HG03025 (cell line): Measurements from ENCODE around the gene PSAP.
A peak's percentile ranks its signal among the peaks of the same experiment; 100 is the strongest.

Experiments used
- ATAC-seq: cut with Tn5 transposase; IDR thresholded peaks from one replicate; pipeline ENCODE4 v1.9.1; 2021; ENCODE audit warnings: mild to moderate bottlenecking, moderate library complexity; ENCODE audit not compliant: unreplicated experiment, low FRiP score

PSAP gene

DNA sequence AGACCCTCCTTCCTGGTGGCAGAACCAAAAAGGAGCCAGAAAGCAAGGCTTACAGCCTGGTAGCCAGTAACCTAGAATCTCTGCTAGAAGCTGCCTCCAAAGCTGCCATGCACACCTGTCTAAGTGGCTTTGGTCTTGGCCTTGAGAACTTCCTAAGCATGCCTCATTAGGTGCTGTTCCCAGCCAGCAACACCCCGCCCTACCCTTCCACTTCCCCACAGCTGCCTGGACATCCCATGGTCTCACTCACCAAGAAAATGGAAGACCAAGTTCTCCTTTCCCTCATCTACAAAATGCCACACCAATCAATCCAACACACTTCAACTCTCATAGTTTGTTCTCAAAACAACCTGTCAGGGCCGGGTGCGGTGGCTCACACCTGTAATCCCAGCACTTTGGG lies 4.2 kb downstream of the PSAP start:
- ATAC-seq = no peak

DNA sequence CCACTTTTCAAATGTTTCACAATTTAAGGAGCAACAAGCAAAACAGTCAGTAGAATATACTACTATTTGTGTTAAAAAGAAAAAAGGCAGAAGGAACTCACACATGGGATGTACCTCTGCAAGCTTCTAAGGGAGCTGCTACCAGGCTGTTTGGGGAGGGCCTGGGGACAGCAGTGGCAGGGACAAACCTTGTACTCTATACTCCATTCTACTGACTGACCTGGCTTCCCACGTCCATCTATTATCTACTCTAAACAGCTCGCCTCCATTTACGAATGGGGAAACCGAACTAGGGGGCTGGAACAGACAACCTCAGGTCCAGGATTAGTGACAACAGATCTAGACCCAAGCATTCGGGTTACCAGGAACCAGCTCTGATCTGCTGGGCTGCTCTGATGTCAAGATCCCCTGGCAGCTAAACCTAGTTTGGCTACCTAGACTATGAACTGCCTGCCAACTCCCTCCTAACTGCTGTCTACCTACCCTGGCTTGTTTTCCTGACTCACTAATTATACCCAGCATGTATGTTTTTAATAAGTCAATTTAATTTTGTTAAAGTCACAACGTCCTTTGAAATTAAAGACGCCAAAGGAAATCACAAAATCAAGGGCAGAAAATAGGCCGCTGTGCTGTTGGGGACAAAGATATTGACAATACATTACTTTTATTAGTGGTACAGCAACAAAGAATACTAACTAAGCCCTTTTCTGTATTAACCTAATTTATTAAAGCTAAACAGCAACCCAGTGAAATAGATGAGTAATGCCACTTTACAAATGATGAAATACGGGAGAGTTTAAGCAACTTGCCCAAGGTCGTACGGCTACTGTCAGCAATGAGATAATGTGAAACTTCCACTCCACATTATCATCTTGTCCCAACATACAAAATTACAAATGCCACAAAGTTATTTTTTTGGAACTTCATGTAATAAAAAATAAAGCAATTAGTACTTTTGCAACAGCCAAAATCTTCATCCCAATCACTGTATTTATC lies 5.3 kb downstream of the PSAP start:
- ATAC-seq = no peak

GRCh38 chr10:71844695-71845094 lies 6.4 kb downstream of the PSAP start:
- no peak for ATAC-seq

DNA sequence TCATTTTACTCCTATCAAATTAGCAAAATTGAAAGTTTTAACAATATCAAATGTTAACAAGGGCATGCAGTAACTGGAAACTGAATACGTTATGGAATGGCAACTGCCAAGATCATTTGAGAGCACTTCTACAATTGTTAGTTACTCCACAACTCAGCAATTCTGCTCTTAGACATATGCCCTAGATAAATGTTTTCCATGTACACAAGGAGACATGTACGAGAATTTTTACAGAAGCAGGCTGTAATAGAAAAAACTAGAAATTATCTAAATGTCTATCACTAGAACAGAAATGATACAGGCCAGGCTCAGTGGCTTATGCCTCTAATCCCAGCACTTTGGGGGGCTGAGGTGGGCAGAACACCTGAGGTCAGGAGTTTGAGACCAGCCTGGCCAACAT lies 7.0 kb downstream of the PSAP start:
- no peak for ATAC-seq

DNA sequence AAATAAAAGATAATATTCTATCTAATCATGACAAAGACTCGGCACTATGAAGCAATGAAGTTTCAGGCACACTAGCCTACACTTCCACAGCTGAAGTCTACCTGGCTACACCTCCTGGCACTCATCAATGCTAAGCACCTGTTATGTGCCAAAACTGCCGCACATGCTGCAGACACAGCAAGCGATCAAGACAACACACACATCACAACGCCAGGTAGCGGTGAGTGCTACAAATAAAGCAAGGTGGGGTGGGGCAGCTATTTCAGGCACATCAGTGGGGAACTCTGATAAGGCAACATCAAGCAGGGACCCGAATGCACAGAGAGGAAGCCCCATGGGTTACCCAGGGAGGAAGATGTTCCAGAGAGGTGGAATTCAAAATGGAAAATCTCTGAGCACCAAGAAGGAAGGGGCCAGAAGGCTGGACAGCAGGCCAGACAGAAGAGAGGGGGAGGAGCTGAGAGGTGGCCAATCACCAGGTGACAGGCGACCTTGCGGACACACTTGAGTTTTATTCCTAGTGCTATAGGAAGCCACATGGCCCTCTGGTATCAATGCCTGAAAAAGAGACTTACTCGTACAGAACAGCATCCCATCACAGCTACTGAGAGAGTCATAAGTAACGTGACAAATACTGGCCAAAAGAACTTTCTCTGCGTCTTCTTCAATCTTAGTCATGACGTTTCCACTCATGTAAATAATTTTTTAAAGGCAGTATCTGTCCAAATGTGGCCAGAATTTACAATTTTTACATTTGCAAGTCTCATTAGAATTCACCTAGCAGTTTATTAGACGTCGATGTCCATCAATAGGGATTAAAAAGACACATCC lies 8.0 kb downstream of the PSAP start:
- ATAC-seq = no peak

DNA sequence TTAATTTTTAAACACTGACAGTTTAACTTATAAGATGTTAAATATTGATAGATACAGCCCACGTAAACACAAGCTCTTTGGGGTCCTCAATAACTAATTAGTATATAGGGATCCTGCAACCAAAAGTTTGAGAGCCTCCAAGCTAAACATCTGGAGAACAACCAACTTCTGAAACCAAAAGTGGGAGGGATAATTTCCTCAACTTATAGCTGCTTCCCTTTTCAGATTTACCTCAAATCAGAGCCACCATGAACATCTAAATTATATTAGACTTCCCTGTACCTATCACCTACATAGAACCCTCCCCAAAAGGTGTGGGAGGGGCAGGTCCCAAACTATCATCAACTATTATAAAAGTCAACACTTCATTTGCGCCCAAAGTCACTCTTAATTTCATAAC lies 8.6 kb downstream of the PSAP start:
- ATAC-seq = no peak

GRCh38 chr10:71840958-71841335 lies 10.1 kb downstream of the PSAP start:
- ATAC-seq = no peak

GRCh38 chr10:71840177-71840957 lies 10.7 kb downstream of the PSAP start:
- ATAC-seq = no peak

DNA sequence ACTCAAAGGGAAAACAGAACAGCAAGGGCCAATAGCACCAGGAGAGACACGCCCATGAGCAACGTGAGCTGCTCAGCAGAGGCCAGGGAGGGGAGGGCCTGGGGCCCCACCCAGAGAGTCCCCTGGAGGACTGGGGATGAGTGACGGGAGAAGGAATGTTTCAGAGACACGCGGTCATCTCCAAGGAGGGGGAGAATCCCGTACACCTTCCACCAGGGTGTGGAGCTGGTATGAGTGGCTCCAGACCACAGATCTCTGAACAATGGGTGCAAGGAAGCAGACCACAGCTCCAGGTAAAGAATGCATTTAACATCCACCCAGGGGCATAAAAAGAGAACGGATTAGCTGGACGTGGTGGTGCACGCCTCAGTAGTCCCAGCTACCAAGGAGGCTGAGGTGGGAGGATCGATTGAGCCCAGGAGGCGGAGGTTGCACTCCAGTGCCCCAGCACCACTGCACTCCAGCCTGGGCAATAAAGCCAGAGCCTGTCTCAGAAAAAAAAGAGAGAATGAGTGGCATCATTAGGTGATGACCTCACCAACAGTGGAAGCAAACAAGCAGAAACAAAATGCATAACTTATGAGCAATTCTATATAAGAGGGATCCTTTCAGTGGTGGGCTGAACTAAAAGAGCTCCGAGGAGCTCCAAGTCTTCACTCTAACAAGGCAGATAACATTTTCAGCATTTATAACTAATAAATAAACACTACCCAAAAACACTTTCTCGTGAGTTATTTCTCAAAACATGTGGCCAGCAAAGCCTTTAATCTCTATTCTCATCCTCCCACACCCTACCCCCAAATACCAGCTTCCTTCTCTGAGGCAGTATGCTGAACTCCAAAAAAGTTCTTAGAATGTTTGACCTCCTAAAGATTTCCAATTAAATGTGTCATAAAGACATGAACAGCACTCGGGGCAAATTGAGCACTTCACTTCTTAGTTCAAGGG lies 12.5 kb downstream of the PSAP start:
- no peak for ATAC-seq

GRCh38 chr10:71837098-71837827 lies 13.8 kb downstream of the PSAP start:
- ATAC-seq = no peak

DNA sequence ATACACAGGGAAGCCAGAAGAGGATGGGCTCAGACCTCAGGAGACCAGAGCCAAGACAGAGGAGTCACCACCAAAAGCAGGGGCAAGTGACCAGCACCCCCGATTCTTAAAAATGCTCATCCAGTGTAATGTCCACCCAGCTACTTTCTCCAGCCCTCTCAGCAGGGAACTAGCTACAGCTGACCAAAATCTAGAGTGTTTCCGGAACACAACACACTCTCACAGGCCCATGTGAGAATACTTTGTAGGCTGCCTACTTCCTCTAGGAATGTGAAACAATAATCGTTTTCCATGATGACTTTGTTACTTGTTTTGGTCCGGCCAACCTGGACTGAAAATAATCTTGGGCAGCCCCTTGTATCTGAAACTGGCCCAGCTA lies 14.5 kb downstream of the PSAP start:
- ATAC-seq = peak; percentile 35

DNA sequence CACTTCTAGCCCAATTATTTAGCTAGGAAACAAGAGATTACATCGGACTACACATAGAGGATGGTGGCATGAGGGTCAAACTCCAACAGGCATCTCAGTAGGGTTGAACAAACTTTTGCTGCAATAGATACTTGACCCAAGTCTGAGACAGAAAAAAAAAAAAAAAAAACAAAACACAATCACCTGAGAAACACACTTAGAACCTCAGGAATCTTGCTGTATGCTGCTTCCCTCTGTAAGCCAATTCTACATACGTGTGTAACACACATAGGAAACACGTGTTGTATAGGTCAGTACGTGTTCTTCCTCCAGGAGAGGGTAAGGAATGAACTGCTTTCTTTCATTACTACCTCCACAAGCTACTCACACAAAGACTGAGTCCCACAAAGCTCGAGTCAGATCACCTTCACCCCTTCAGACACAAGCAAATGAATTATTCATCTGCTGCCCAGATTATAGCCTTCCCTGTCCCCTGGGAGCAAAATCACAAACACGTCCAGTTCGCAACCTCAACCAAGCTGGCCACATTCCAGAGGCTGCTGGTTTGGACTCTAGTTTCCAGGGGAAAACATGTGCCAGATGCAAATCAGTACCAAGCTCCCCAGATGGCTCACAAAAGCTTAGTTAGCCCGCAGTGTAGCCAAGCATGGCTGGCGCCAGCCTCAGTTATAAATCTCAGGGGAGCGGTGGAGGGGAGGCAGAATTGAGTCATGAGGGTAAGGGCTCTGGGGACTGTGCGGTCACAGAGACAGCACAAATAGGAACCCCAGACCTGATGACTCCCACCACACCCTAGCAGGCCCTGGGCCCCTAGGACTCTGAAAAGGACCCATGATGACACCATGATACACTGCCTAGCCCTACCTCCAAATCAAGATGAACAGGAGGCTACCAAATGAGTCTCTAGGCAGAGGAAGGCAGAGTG lies 15.1 kb downstream of the PSAP start:
- peak; percentile 81 for ATAC-seq

- ATAC-seq = no peak
Observed at GRCh38 chr10:71834343-71834674, 16.7 kb downstream of the PSAP start.

GRCh38 chr10:71833451-71834342 lies 17.4 kb downstream of the PSAP start:
- ATAC-seq = no peak

DNA sequence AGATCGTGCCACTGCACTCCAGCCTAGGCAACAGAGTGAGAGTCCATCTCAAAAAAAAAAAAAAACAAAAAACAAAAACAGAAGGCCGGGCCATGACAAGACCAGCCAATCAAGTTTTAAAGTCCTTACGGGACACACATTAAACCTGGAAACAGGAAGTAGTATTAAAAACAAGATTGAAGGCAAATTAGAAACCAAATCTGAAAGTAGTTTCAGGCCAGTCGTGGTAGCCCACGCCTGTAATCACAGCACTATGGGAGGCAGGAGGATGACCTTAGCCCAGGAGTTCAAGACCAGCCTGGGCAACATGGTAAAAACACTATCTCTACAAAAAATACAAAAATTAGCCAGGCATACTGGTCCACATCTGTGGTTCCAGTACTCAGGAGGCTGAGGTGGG lies 18.1 kb downstream of the PSAP start:
- ATAC-seq = no peak

GRCh38 chr10:71831646-71832552 lies 19.2 kb downstream of the PSAP start:
- ATAC-seq = no peak
